Peyer's patch (tissue), 4 donors: Measurements from ENCODE around the gene FABP6.

Experiments
- POLR2A ChIP-seq, 2 donors: fragments of 450-650 bp; IDR thresholded peaks; one replicate each; pipeline ENCODE4 v1.5.1; 2017; ENCODE audit warnings: antibody characterized with exemption in 2 of 2, mild to moderate bottlenecking in 2 of 2, moderate library complexity in 2 of 2
- TF ChIP-seq, protein P1 (sequence below), 6 experiments: fragments of 450-650 bp in 4 of 6; fragments of 200-600 bp in 2 of 6; sonication (generic) in 1 of 6; IDR thresholded peaks; one replicate each; pipeline ENCODE4 v1.5.1; 2017 to 2019; ENCODE audit warnings: antibody characterized with exemption in 6 of 6, mild to moderate bottlenecking in 3 of 6, moderate library complexity in 1 of 6

DNA sequence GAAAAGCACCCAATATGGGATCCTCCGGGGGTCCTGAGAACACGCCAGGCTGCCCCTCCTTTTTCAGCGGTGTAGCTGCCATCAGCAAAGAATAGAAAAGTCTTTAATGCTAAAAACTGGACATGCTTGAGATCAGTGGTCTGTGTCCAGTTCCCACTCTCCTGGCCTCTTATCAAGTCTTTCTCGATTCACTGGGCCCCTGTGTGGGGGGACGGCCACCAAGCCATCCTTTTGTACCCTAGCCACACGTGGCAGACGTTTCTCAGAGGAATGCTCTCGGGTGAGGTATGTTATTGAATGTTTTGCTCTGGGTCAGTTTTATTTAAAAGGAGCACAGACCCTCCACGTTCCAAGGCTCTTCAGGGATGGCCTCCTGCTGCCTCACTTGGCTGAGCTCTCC lies 23.6 kb downstream of the FABP6 start:
- TF ChIP-seq, protein P1, sequence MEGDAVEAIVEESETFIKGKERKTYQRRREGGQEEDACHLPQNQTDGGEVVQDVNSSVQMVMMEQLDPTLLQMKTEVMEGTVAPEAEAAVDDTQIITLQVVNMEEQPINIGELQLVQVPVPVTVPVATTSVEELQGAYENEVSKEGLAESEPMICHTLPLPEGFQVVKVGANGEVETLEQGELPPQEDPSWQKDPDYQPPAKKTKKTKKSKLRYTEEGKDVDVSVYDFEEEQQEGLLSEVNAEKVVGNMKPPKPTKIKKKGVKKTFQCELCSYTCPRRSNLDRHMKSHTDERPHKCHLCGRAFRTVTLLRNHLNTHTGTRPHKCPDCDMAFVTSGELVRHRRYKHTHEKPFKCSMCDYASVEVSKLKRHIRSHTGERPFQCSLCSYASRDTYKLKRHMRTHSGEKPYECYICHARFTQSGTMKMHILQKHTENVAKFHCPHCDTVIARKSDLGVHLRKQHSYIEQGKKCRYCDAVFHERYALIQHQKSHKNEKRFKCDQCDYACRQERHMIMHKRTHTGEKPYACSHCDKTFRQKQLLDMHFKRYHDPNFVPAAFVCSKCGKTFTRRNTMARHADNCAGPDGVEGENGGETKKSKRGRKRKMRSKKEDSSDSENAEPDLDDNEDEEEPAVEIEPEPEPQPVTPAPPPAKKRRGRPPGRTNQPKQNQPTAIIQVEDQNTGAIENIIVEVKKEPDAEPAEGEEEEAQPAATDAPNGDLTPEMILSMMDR (IDR thresholded peaks at IDR 0.05): no peak
- no peak for TF ChIP-seq POLR2A (IDR thresholded peaks at IDR 0.05)
